Measurements from ENCODE around the gene CXorf58.
"Not testable (repeated sequence)": the region's sequence is repeated elsewhere in the genome, so short reads cannot be mapped to it uniquely, and the experiment has no call there.

CXorf58 gene

GRCh38 chrX:23907498-23908218 lies at the start of gene CXorf58, which contains the start of gene APOO:
TSS of gene CXorf58 (plus strand) at chrX:23908006. CDS start at chrX:23910303, 2,297 bp downstream.
TSS of gene APOO (minus strand) at chrX:23907938. CDS start at chrX:23907702, 236 bp downstream.
- peak; percentile 98 for DNase-seq

- DNase-seq = not testable (repeated sequence)
These were observed 48.6 kb upstream of the CXorf58 start for GRCh38 chrX:23859238-23859637.

GRCh38 chrX:23861215-23861896 lies 46.5 kb upstream of the CXorf58 start:
- DNase-seq = no peak

GRCh38 chrX:23861952-23862351 lies 45.9 kb upstream of the CXorf58 start:
- not testable (repeated sequence) for DNase-seq

GRCh38 chrX:23864742-23865326 lies 43.0 kb upstream of the CXorf58 start:
- DNase-seq = peak; percentile 52

GRCh38 chrX:23870041-23870440 lies 37.8 kb upstream of the CXorf58 start:
- no peak for DNase-seq

- no peak for DNase-seq
These were observed 35.8 kb upstream of the CXorf58 start for GRCh38 chrX:23871905-23872546.

- DNase-seq = no peak
These were observed 28.3 kb upstream of the CXorf58 start for GRCh38 chrX:23879380-23880090.

- no peak for DNase-seq
These were observed 24.0 kb upstream of the CXorf58 start for GRCh38 chrX:23883737-23884354.

GRCh38 chrX:23884427-23885024 lies 23.3 kb upstream of the CXorf58 start:
- no peak for DNase-seq

GRCh38 chrX:23885803-23886202 lies 22.0 kb upstream of the CXorf58 start:
- no peak for DNase-seq

GRCh38 chrX:23887451-23887850 lies 20.4 kb upstream of the CXorf58 start:
- DNase-seq = no peak

- DNase-seq = no peak
These were observed 19.9 kb upstream of the CXorf58 start for GRCh38 chrX:23887918-23888317.

- DNase-seq = no peak
These were observed 18.8 kb upstream of the CXorf58 start for GRCh38 chrX:23888887-23889501.

- DNase-seq = no peak
These were observed 16.9 kb upstream of the CXorf58 start for GRCh38 chrX:23890933-23891332.

- not testable (repeated sequence) for DNase-seq
These were observed 12.8 kb upstream of the CXorf58 start for GRCh38 chrX:23894993-23895392.

- not testable (repeated sequence) for DNase-seq
These were observed 11.3 kb upstream of the CXorf58 start for GRCh38 chrX:23896539-23896938.

- DNase-seq = no peak
These were observed 10.8 kb upstream of the CXorf58 start for GRCh38 chrX:23896981-23897380.

- no peak for DNase-seq
These were observed 9.3 kb upstream of the CXorf58 start for GRCh38 chrX:23898412-23898959.

- no peak for DNase-seq
These were observed 7.5 kb upstream of the CXorf58 start for GRCh38 chrX:23900220-23900797.

- DNase-seq = no peak
These were observed 6.7 kb upstream of the CXorf58 start for GRCh38 chrX:23901060-23901459.
